ENCODE results near the gene ATP9A. TPM values are rescaled to one million over a fixed set of nuclear protein-coding genes. Genes with fewer than 3 reads are reported as not detected.
"Not testable (repeated sequence)": the region's sequence is repeated elsewhere in the genome, so short reads cannot be mapped to it uniquely, and the experiment has no call there.

The ATP9A gene
- total and polyA plus RNA-seq, 2 donors: 17.9 to 25.6 TPM

- H3K4me1 ChIP-seq (ENCODE audit: insufficient read depth): no peaks in the 10 kb centered on the region
- peaks cover 3% of the 10 kb centered on the region for H3K36me3 ChIP-seq (ENCODE audit: insufficient read depth)
- no peak overlapping the region for H3K4me3 ChIP-seq (ENCODE audit: low read depth, low read length)
- no peak for DNase-seq (ENCODE audit: extremely low spot score)
- 92% methylated on average over 6 of the region's 6 CpGs for WGBS
- no peak overlapping the region for H3K27ac ChIP-seq (ENCODE audit: low read depth)
Measured at GRCh38 chr20:51668515-51668914, 99.7 kb downstream of the ATP9A start.

GRCh38 chr20:51667491-51667890 is 100.7 kb downstream of the ATP9A start:
- peaks cover 3% of the 10 kb centered on the region for H3K36me3 ChIP-seq (ENCODE audit: insufficient read depth)
- H3K4me3 ChIP-seq (ENCODE audit: low read depth, low read length): no peak overlapping the region
- DNase-seq (ENCODE audit: extremely low spot score): no peak
- H3K4me1 ChIP-seq (ENCODE audit: insufficient read depth): no peaks in the 10 kb centered on the region
- WGBS: 90% methylated on average over 8 of the region's 8 CpGs
- H3K27ac ChIP-seq (ENCODE audit: low read depth): no peak overlapping the region

GRCh38 chr20:51667002-51667408 is 101.2 kb downstream of the ATP9A start:
- Histone ChIP-seq H3K4me3 (ENCODE audit: low read depth, low read length) (no peak overlapping the region), H3K4me1 (ENCODE audit: insufficient read depth) (no peaks in the 10 kb centered on the region), H3K36me3 (ENCODE audit: insufficient read depth) (peaks cover 3% of the 10 kb centered on the region), H3K27ac (ENCODE audit: low read depth) (no peak overlapping the region)
- 63% methylated on average over 8 of the region's 8 CpGs for WGBS
- DNase-seq (ENCODE audit: extremely low spot score): no peak

- DNase-seq (ENCODE audit: extremely low spot score): no peak
- no peak overlapping the region for H3K4me3 ChIP-seq (ENCODE audit: low read depth, low read length)
- peaks cover 3% of the 10 kb centered on the region for H3K36me3 ChIP-seq (ENCODE audit: insufficient read depth)
- no peaks in the 10 kb centered on the region for H3K4me1 ChIP-seq (ENCODE audit: insufficient read depth)
- WGBS: 92% methylated on average over 5 of the region's 5 CpGs
- no peak overlapping the region for H3K27ac ChIP-seq (ENCODE audit: low read depth)
Measured at GRCh38 chr20:51666126-51666525, 102.1 kb downstream of the ATP9A start.

- DNase-seq (ENCODE audit: extremely low spot score): no peak
- Histone ChIP-seq H3K36me3 (ENCODE audit: insufficient read depth) (peaks cover 3% of the 10 kb centered on the region), H3K27ac (ENCODE audit: low read depth) (no peak overlapping the region), H3K4me1 (ENCODE audit: insufficient read depth) (no peaks in the 10 kb centered on the region), H3K4me3 (ENCODE audit: low read depth, low read length) (no peak overlapping the region)
- 92% methylated on average over 8 of the region's 8 CpGs for WGBS
Measured at GRCh38 chr20:51665543-51666118, 102.6 kb downstream of the ATP9A start.

GRCh38 chr20:51661609-51662178 is 106.5 kb downstream of the ATP9A start:
- WGBS: 88% methylated on average over 3 of the region's 3 CpGs
- no peak for DNase-seq (ENCODE audit: extremely low spot score)
- no peak overlapping the region for H3K4me3 ChIP-seq (ENCODE audit: low read depth, low read length)
- H3K36me3 ChIP-seq (ENCODE audit: insufficient read depth): peaks cover 2% of the 10 kb centered on the region
- no peak overlapping the region for H3K27ac ChIP-seq (ENCODE audit: low read depth)
- H3K4me1 ChIP-seq (ENCODE audit: insufficient read depth): no peaks in the 10 kb centered on the region

GRCh38 chr20:51660672-51661608 is 107.2 kb downstream of the ATP9A start:
- no peak overlapping the region for H3K27ac ChIP-seq (ENCODE audit: low read depth)
- DNase-seq (ENCODE audit: extremely low spot score): no peak
- WGBS: 72% methylated on average over 7 of the region's 7 CpGs

GRCh38 chr20:51659491-51660050 is 108.6 kb downstream of the ATP9A start:
- Histone ChIP-seq H3K27ac (ENCODE audit: low read depth) (no peak overlapping the region), H3K4me1 (ENCODE audit: insufficient read depth) (no peaks in the 10 kb centered on the region), H3K36me3 (ENCODE audit: insufficient read depth) (peaks cover 2% of the 10 kb centered on the region), H3K4me3 (ENCODE audit: low read depth, low read length) (no peak overlapping the region)
- 89% methylated on average over 8 of the region's 8 CpGs for WGBS
- no peak for DNase-seq (ENCODE audit: extremely low spot score)

More at GRCh38 chr20:51660672-51661608, 107.2 kb downstream of the ATP9A start:
- H3K4me3 ChIP-seq (ENCODE audit: low read depth, low read length): no peak overlapping the region
- H3K4me1 ChIP-seq (ENCODE audit: insufficient read depth): no peaks in the 10 kb centered on the region
- peaks cover 2% of the 10 kb centered on the region for H3K36me3 ChIP-seq (ENCODE audit: insufficient read depth)

- no peak for DNase-seq (ENCODE audit: extremely low spot score)
- 93% methylated on average over 21 of the region's 21 CpGs for WGBS
- H3K36me3 ChIP-seq (ENCODE audit: insufficient read depth): peaks cover 2% of the 10 kb centered on the region
- H3K27ac ChIP-seq (ENCODE audit: low read depth): no peak overlapping the region
- H3K4me3 ChIP-seq (ENCODE audit: low read depth, low read length): no peak overlapping the region
- H3K4me1 ChIP-seq (ENCODE audit: insufficient read depth): no peaks in the 10 kb centered on the region
Measured at GRCh38 chr20:51656726-51657260, 111.4 kb downstream of the ATP9A start.

- 94% methylated on average over 5 of the region's 5 CpGs for WGBS
- not testable (repeated sequence) for H3K4me1 ChIP-seq (ENCODE audit: insufficient read depth); H3K36me3 ChIP-seq (ENCODE audit: insufficient read depth); H3K4me3 ChIP-seq (ENCODE audit: low read depth, low read length); H3K27ac ChIP-seq (ENCODE audit: low read depth); DNase-seq (ENCODE audit: extremely low spot score)
Measured at GRCh38 chr20:51656089-51656488, 112.1 kb downstream of the ATP9A start.

- Histone ChIP-seq H3K36me3 (ENCODE audit: insufficient read depth) (peaks cover 2% of the 10 kb centered on the region), H3K4me3 (ENCODE audit: low read depth, low read length) (no peak overlapping the region), H3K4me1 (ENCODE audit: insufficient read depth) (no peaks in the 10 kb centered on the region), H3K27ac (ENCODE audit: low read depth) (no peak overlapping the region)
- no peak for DNase-seq (ENCODE audit: extremely low spot score)
- 95% methylated on average over 5 of the region's 5 CpGs for WGBS
Measured at GRCh38 chr20:51654495-51654894, 113.7 kb downstream of the ATP9A start.

- H3K36me3 ChIP-seq (ENCODE audit: insufficient read depth): peaks cover 2% of the 10 kb centered on the region
- 92% methylated on average over 4 of the region's 4 CpGs for WGBS
- H3K4me3 ChIP-seq (ENCODE audit: low read depth, low read length): no peak overlapping the region
- DNase-seq (ENCODE audit: extremely low spot score): no peak
- H3K27ac ChIP-seq (ENCODE audit: low read depth): no peak overlapping the region
- no peaks in the 10 kb centered on the region for H3K4me1 ChIP-seq (ENCODE audit: insufficient read depth)
Measured at GRCh38 chr20:51654060-51654459, 114.1 kb downstream of the ATP9A start.

- H3K27ac ChIP-seq (ENCODE audit: low read depth): no peak overlapping the region
- no peaks in the 10 kb centered on the region for H3K4me1 ChIP-seq (ENCODE audit: insufficient read depth)
- no peak for DNase-seq (ENCODE audit: extremely low spot score)
- no peak overlapping the region for H3K4me3 ChIP-seq (ENCODE audit: low read depth, low read length)
- no peaks in the 10 kb centered on the region for H3K36me3 ChIP-seq (ENCODE audit: insufficient read depth)
- 92% methylated on average over 6 of the region's 6 CpGs for WGBS
Measured at GRCh38 chr20:51653226-51653625, 115.0 kb downstream of the ATP9A start.

All from urinary bladder (tissue), 4 donors.